HCT116 (cell line): Measurements from ENCODE around the gene NAV3. TPM values are rescaled to one million over a fixed set of nuclear protein-coding genes. Genes with fewer than 3 reads are reported as not detected.

ENCODE experiments used
- ATAC-seq: fragments of 200-7000 bp; cut with Tn5 transposase; 2 replicates; pipeline ENCODE4 v1.9.1; 2020; ENCODE audit warnings: mild to moderate bottlenecking, moderate library complexity
- BruUV-seq: library from RNA; stranded (reverse); fragments of 400-500 nt; replicated peaks from 2 replicates; lab custom pipeline; 2021; lab: Mats Ljungman, UMichigan
- CTCF ChIA-PET: fragments of 300-600 bp; sonication (Branson Sonifier 250); formaldehyde crosslinking; loops from one replicate; lab custom pipeline; 2021; ENCODE audit warnings: antibody characterized with exemption; lab: Charles Lee
- POLR2A ChIA-PET: fragments of 300-600, 350-600 bp; sonication (Branson Sonifier 250); formaldehyde crosslinking; loops from one replicate; lab custom pipeline; 2021; ENCODE audit warnings: antibody characterized with exemption; lab: Charles Lee
- RAD21 ChIA-PET, 2 experiments: fragments of 300-600 bp; sonication (Branson Sonifier 250); formaldehyde crosslinking; loops; one replicate each; lab custom pipeline; 2023; ENCODE audit warnings: low total read pairs in 2 of 2; ENCODE audit not compliant: uncharacterized antibody in 2 of 2, unreplicated experiment in 2 of 2, low non-redundant PET in 1 of 2; lab: Charles Lee
- DNase-seq: peaks from one replicate; pipeline ENCODE4 v3.0.0-alpha.2; 2010; ENCODE audit warnings: low read depth, low spot score
- H2AFZ ChIP-seq: fragments of 200-600 bp; shearing (Covaris generic), sonication (generic); 2 replicates; pipeline ENCODE4 v1.6.1; 2017; ENCODE audit warnings: low read depth, mixed run types, mixed read lengths, antibody characterized with exemption, low read length; ENCODE audit not compliant: poor library complexity, severe bottlenecking
- H3K27ac ChIP-seq: 2 replicates; pipeline ENCODE4 v1.5.1; 2012; ENCODE audit warnings: low read depth, low read length
- H3K27me3 ChIP-seq: fragments of 200-600 bp; sonication (generic); 2 replicates; pipeline ENCODE4 v1.6.1; 2016; ENCODE audit warnings: mixed run types, low read length, mixed read lengths; ENCODE audit not compliant: insufficient read depth
- H3K36me3 ChIP-seq, 2 experiments: fragments of 200-500 bp in 1 of 2; fragments of 200-600 bp in 1 of 2; sonication (Bioruptor generic) in 1 of 2; sonication (generic) in 1 of 2; 2 replicates each; pipeline versions ENCODE4 v1.5.1 to v1.6.1; 2014 to 2016; ENCODE audit warnings: low read length in 2 of 2, inconsistent platforms in 1 of 2, mixed read lengths in 1 of 2, mixed run types in 1 of 2; ENCODE audit not compliant: insufficient read depth in 2 of 2, control insufficient read depth in 1 of 2
- H3K4me1 ChIP-seq, 2 experiments: fragments of 200-600 bp in 1 of 2; sonication (generic) in 1 of 2; 2 replicates each; pipeline versions ENCODE4 v1.5.1 to v1.6.1; 2012 to 2017; ENCODE audit warnings: low read length in 2 of 2, inconsistent platforms in 1 of 2, mild to moderate bottlenecking in 1 of 2, mixed read lengths in 1 of 2, mixed run types in 1 of 2, moderate library complexity in 1 of 2; ENCODE audit not compliant: insufficient read depth in 2 of 2, control insufficient read depth in 1 of 2
- H3K4me2 ChIP-seq: fragments of 200-600 bp; sonication (generic); 2 replicates; pipeline ENCODE4 v1.6.1; 2017; ENCODE audit warnings: mixed run types, low read length, mixed read lengths
- H3K4me3 ChIP-seq, 2 experiments: fragments of 200-600 bp in 1 of 2; sonication (generic) in 1 of 2; replicated peaks in 1 of 2; 2 replicates each; pipeline ENCODE4 v1.5.1; 2011 to 2016; ENCODE audit warnings: low read length in 2 of 2, control low read depth in 1 of 2, low read depth in 1 of 2, mild to moderate bottlenecking in 1 of 2, mixed read lengths in 1 of 2, mixed run types in 1 of 2
- H3K79me2 ChIP-seq: fragments of 200-600 bp; sonication (generic); 2 replicates; pipeline ENCODE4 v1.6.1; 2017; ENCODE audit warnings: mild to moderate bottlenecking, mixed run types, low read length, moderate library complexity, mixed read lengths; ENCODE audit not compliant: insufficient read depth
- H3K9ac ChIP-seq: fragments of 200-600 bp; sonication (generic); 2 replicates; pipeline ENCODE4 v1.6.1; 2016; ENCODE audit warnings: low read length, mixed read lengths
- H3K9me2 ChIP-seq: fragments of 200-600 bp; sonication (generic), shearing (Covaris generic); 2 replicates; pipeline ENCODE4 v1.6.1; 2017; ENCODE audit warnings: mixed run types, mild to moderate bottlenecking, moderate library complexity; ENCODE audit not compliant: insufficient read depth
- H3K9me3 ChIP-seq, 2 experiments: fragments of 200-500 bp in 1 of 2; fragments of 200-600 bp in 1 of 2; sonication (Bioruptor generic) in 1 of 2; sonication (generic) in 1 of 2; 2 replicates each; pipeline ENCODE4 v1.6.1; 2014 to 2017; ENCODE audit warnings: low read length in 2 of 2, mixed read lengths in 2 of 2, inconsistent platforms in 1 of 2, low read depth in 1 of 2, mild to moderate bottlenecking in 1 of 2, mixed run types in 1 of 2, moderate library complexity in 1 of 2; ENCODE audit not compliant: control insufficient read depth in 1 of 2, insufficient read depth in 1 of 2
- H4K20me1 ChIP-seq: fragments of 200-600 bp; sonication (generic), shearing (Covaris generic); 2 replicates; pipeline ENCODE4 v1.6.1; 2017; ENCODE audit warnings: mixed run types, mild to moderate bottlenecking, moderate library complexity; ENCODE audit not compliant: insufficient read depth
- EGR1 ChIP-seq: IDR thresholded peaks from 2 replicates; pipeline ENCODE4 v1.6.1; 2012; ENCODE audit warnings: low read depth
- EZH2 ChIP-seq: fragments of 200-600 bp; sonication (generic); IDR thresholded peaks from 2 replicates; pipeline ENCODE4 v1.6.1; 2017; ENCODE audit warnings: antibody characterized with exemption, mixed run types
- JUND ChIP-seq: IDR thresholded peaks from 2 replicates; pipeline ENCODE4 v1.6.1; 2012
- MAX ChIP-seq: IDR thresholded peaks from 2 replicates; pipeline ENCODE4 v1.6.1; 2012
- SIN3A ChIP-seq: IDR thresholded peaks from 2 replicates; pipeline ENCODE4 v1.6.1; 2012; ENCODE audit warnings: low read depth
- ZFX ChIP-seq: fragments of 450-650 bp; IDR thresholded peaks from 2 replicates; pipeline ENCODE4 v1.6.1; 2017
- ZNF274 ChIP-seq: fragments of 200-500 bp; sonication (Bioruptor generic); IDR thresholded peaks from 2 replicates; pipeline ENCODE4 v1.6.1; 2014; ENCODE audit warnings: mild to moderate bottlenecking, low read depth, low read length, inconsistent platforms
- intact Hi-C: fragments of 100-400 bp; cut with micrococcal nuclease; formaldehyde crosslinking; loops from 2 replicates; pipeline ENCODE4 v1.10.0; 2022
- total RNA-seq: library from RNA; stranded (reverse); gene quantifications from one replicate; pipeline ENCODE4 v1.2.1, GENCODE V29; 2021; ENCODE audit not compliant: unreplicated experiment

The NAV3 gene
- total RNA-seq, 1 experiment from 2014 or later = 7.8 TPM

GRCh38 chr12:77980782-77981181 lies 150.1 kb downstream of the NAV3 start:
- Histone ChIP-seq H4K20me1 (no peaks in the 10 kb centered on the region), H3K4me3 (no peak overlapping the region), H3K9ac (no peak overlapping the region), H2AFZ (no peak overlapping the region), H3K27me3 (no peaks in the 10 kb centered on the region), H3K36me3 (no peaks in the 10 kb centered on the region), H3K4me1 (no peaks in the 10 kb centered on the region), H3K4me2 (no peak overlapping the region), H3K27ac (no peak overlapping the region), H3K79me2 (no peaks in the 10 kb centered on the region), H3K9me3 (no peaks in the 10 kb centered on the region), H3K9me2 (no peaks in the 10 kb centered on the region; the same call in 1 of the 2 replicates)
- TF ChIP-seq EZH2 = no peak
- TF ChIP-seq ZFX = no peak
- TF ChIP-seq MAX = no peak
- TF ChIP-seq EGR1 = no peak
- TF ChIP-seq JUND = no peak
- TF ChIP-seq SIN3A = no peak
- ChIA-PET CTCF (no interaction called here), RAD21 (no interaction called here), POLR2A (no interaction called here)
- ATAC-seq (no peak), DNase-seq (no peak)
- no TSS peak for BruUV-seq
- intact Hi-C loops = no loop called here

- Histone ChIP-seq H3K4me3 (no peak overlapping the region), H2AFZ (no peak overlapping the region)
- TF ChIP-seq EGR1 (no peak), ZNF274 (no peak)
- TF ChIP-seq, all 23 proteins: peak for 0
- no peak overlapping the region for H3K27ac ChIP-seq
- ATAC-seq = no peak
- no peak overlapping the region for H3K4me2 ChIP-seq
- no peaks in the 10 kb centered on the region for H3K27me3 ChIP-seq
- POLR2A ChIA-PET = no interaction called here
- BruUV-seq = no TSS peak
- no peaks in the 10 kb centered on the region for H3K9me3 ChIP-seq
- H3K36me3 ChIP-seq = no peaks in the 10 kb centered on the region
- intact Hi-C loops = no loop called here
- no peaks in the 10 kb centered on the region; the same call in 1 of the 2 replicates for H3K9me2 ChIP-seq
- RAD21 ChIA-PET = no interaction called here
- H3K9ac ChIP-seq = no peak overlapping the region
- no peaks in the 10 kb centered on the region for H3K79me2 ChIP-seq
- no peaks in the 10 kb centered on the region for H4K20me1 ChIP-seq
- H3K4me1 ChIP-seq = no peaks in the 10 kb centered on the region
- CTCF ChIA-PET = no interaction called here
- DNase-seq = no peak
Observed at GRCh38 chr12:77983859-77984258, 153.2 kb downstream of the NAV3 start.
